WTC11 (cell line): Measurements from ENCODE around the gene CACHD1. TPM values are rescaled to one million over a fixed set of nuclear protein-coding genes. Genes with fewer than 3 reads are reported as not detected.

Source experiments
- ATAC-seq: fragments of 200-7000 bp; cut with Tn5 transposase; 2 replicates; pipeline ENCODE4 v1.10.0; 2021; ENCODE audit warnings: mild to moderate bottlenecking, moderate library complexity
- CTCF ChIA-PET: fragments of 300-600 bp; sonication (Branson Sonifier 250); formaldehyde crosslinking; loops from one replicate; lab custom pipeline; 2021; ENCODE audit warnings: antibody characterized with exemption; lab: Charles Lee
- POLR2A ChIA-PET: fragments of 350-600 bp; sonication (Branson Sonifier 250); formaldehyde crosslinking; loops from one replicate; lab custom pipeline; 2021; ENCODE audit warnings: antibody characterized with exemption; lab: Charles Lee
- DNase-seq: peaks from one replicate; pipeline ENCODE4 v3.0.0; 2021; ENCODE audit warnings: low spot score
- H3K27ac Mint-ChIP-seq: 2 replicates; pipeline ENCODE4 v1.8.0; 2021; ENCODE audit warnings: mixed read lengths
- H3K27me3 Mint-ChIP-seq: 2 replicates; pipeline ENCODE4 v1.8.0; 2021; ENCODE audit warnings: low read depth, mild to moderate bottlenecking, moderate library complexity, mixed read lengths
- H3K36me3 Mint-ChIP-seq: 2 replicates; pipeline ENCODE4 v1.8.0; 2021; ENCODE audit warnings: mixed read lengths
- H3K4me1 Mint-ChIP-seq: 2 replicates; pipeline ENCODE4 v1.8.0; 2022; ENCODE audit warnings: mixed read lengths
- H3K4me3 Mint-ChIP-seq: 2 replicates; pipeline ENCODE4 v1.8.0; 2021; ENCODE audit warnings: mild to moderate bottlenecking, moderate library complexity, mixed read lengths
- H3K9me3 Mint-ChIP-seq: 2 replicates; pipeline ENCODE4 v1.8.0; 2021; ENCODE audit warnings: mixed read lengths
- AFF4 ChIP-seq: sonication (generic); formaldehyde crosslinking; IDR thresholded peaks from 2 replicates; pipeline ENCODE4 v1.8.1; 2023; ENCODE audit warnings: mild to moderate bottlenecking, missing genetic modification reagents, borderline replicate concordance
- ARID4B ChIP-seq: sonication (generic); formaldehyde crosslinking; IDR thresholded peaks from 2 replicates; pipeline ENCODE4 v1.8.0; 2023; ENCODE audit warnings: missing genetic modification reagents, mild to moderate bottlenecking, borderline replicate concordance
- CDX4 ChIP-seq: fragments of 250-450 bp; sonication (Bioruptor Pico); IDR thresholded peaks from 2 replicates; pipeline ENCODE4 v1.9.0; 2021; ENCODE audit warnings: moderate library complexity, mild to moderate bottlenecking, inconsistent platforms, borderline replicate concordance
- CTCF ChIP-seq: fragments of 200-600 bp; IDR thresholded peaks from 2 replicates; pipeline ENCODE4 v1.8.0; 2022; ENCODE audit warnings: antibody characterized with exemption
- E2F5 ChIP-seq: sonication (generic); formaldehyde crosslinking; IDR thresholded peaks from 2 replicates; pipeline ENCODE4 v1.8.1; 2022; ENCODE audit warnings: mild to moderate bottlenecking, moderate library complexity, missing genetic modification reagents
- ELF4 ChIP-seq: sonication (generic); formaldehyde crosslinking; IDR thresholded peaks from 2 replicates; pipeline ENCODE4 v1.8.1; 2022; ENCODE audit warnings: low read depth, mild to moderate bottlenecking, moderate library complexity, missing genetic modification reagents
- ESRRA ChIP-seq: sonication (generic); formaldehyde crosslinking; IDR thresholded peaks from 2 replicates; pipeline ENCODE4 v1.8.1; 2022; ENCODE audit warnings: mild to moderate bottlenecking, missing genetic modification reagents, borderline replicate concordance
- IRF2 ChIP-seq: sonication (generic); formaldehyde crosslinking; IDR thresholded peaks from 2 replicates; pipeline ENCODE4 v1.8.0; 2022; ENCODE audit warnings: low read depth, missing genetic modification reagents, borderline replicate concordance
- JUN ChIP-seq: sonication (generic); formaldehyde crosslinking; IDR thresholded peaks from 2 replicates; pipeline ENCODE4 v1.8.0; 2023; ENCODE audit warnings: mild to moderate bottlenecking, missing genetic modification reagents
- MYBL2 ChIP-seq: sonication (generic); formaldehyde crosslinking; IDR thresholded peaks from 2 replicates; pipeline ENCODE4 v1.8.1; 2023; ENCODE audit warnings: mild to moderate bottlenecking, moderate library complexity, missing genetic modification reagents
- NFE2L1 ChIP-seq: sonication (generic); formaldehyde crosslinking; IDR thresholded peaks from 2 replicates; pipeline ENCODE4 v1.8.1; 2023; ENCODE audit warnings: missing genetic modification reagents
- NR3C1 ChIP-seq: sonication (generic); formaldehyde crosslinking; conservative IDR thresholded peaks from 2 replicates; pipeline ENCODE4 v1.8.1; 2023; ENCODE audit warnings: low read depth, mild to moderate bottlenecking, missing genetic modification reagents
- RELA ChIP-seq: sonication (generic); formaldehyde crosslinking; IDR thresholded peaks from 2 replicates; pipeline ENCODE4 v1.8.1; 2022; ENCODE audit warnings: missing genetic modification reagents, mild to moderate bottlenecking, borderline replicate concordance
- RORB ChIP-seq: fragments of 250-450 bp; sonication (Bioruptor Pico); IDR thresholded peaks from 2 replicates; pipeline ENCODE4 v1.9.0; 2021; ENCODE audit warnings: mild to moderate bottlenecking
- TP53 ChIP-seq: sonication (generic); formaldehyde crosslinking; IDR thresholded peaks from 2 replicates; pipeline ENCODE4 v1.8.1; 2023; ENCODE audit warnings: mild to moderate bottlenecking, missing genetic modification reagents
- ZNF232 ChIP-seq: sonication (generic); formaldehyde crosslinking; IDR thresholded peaks from 2 replicates; pipeline ENCODE4 v1.8.0; 2022; ENCODE audit warnings: mild to moderate bottlenecking, missing genetic modification reagents
- ZNF263 ChIP-seq: sonication (generic); formaldehyde crosslinking; IDR thresholded peaks from 2 replicates; pipeline ENCODE4 v1.8.1; 2022; ENCODE audit warnings: low read depth, mild to moderate bottlenecking, moderate library complexity, missing genetic modification reagents
- ZNF317 ChIP-seq: sonication (generic); formaldehyde crosslinking; IDR thresholded peaks from 2 replicates; pipeline ENCODE4 v1.8.1; 2023; ENCODE audit warnings: low read depth, mild to moderate bottlenecking, moderate library complexity, missing genetic modification reagents, borderline replicate concordance
- total RNA-seq: library from RNA; stranded (reverse); gene quantifications from 3 replicates; pipeline ENCODE4 v1.2.3, GENCODE V29; 2021
- TF ChIP-seq, protein P1 (sequence below): sonication (generic); formaldehyde crosslinking; IDR thresholded peaks from 2 replicates; pipeline ENCODE4 v1.8.1; 2023; ENCODE audit warnings: mild to moderate bottlenecking, moderate library complexity, missing genetic modification reagents
- TF ChIP-seq, protein P2 (sequence below): sonication (generic); formaldehyde crosslinking; IDR thresholded peaks from 2 replicates; pipeline ENCODE4 v1.8.0; 2023; ENCODE audit warnings: missing genetic modification reagents
- TF ChIP-seq, protein P3 (sequence below): sonication (generic); formaldehyde crosslinking; IDR thresholded peaks from 2 replicates; pipeline ENCODE4 v1.8.0; 2022; ENCODE audit warnings: mild to moderate bottlenecking, missing genetic modification reagents

CACHD1 gene
- total RNA-seq, 1 experiment from 2014 or later, result 26.3 TPM

DNA sequence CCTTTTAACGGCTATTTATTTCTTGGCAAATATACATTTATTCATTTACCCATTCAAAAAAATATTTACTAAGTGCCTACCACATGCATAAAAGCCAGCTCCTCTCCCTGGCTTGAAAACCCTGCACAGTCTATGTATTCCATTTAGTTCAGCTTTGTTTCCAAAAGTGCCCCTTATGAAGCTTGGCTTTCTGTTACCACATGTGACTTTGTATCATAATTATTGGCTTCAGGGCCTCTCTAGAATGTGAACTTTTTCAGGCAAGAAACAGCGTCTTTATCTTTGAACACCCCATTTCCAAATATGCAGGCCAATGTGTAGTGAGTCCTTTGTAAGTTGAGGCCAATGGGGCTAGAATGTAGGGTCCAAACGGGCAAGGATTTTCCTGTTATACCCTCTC, 69.4 kb downstream of the CACHD1 start:
- H3K4me3 Mint-ChIP-seq, result no peak overlapping the region
- CTCF ChIA-PET, result interaction anchor here (0.9 kb wide), 1 partner anchor 24 kb away, joined by 3 read pairs; no protein-coding TSS in a partner anchor
- no peaks in the 10 kb centered on the region for H3K27me3 Mint-ChIP-seq

DNA sequence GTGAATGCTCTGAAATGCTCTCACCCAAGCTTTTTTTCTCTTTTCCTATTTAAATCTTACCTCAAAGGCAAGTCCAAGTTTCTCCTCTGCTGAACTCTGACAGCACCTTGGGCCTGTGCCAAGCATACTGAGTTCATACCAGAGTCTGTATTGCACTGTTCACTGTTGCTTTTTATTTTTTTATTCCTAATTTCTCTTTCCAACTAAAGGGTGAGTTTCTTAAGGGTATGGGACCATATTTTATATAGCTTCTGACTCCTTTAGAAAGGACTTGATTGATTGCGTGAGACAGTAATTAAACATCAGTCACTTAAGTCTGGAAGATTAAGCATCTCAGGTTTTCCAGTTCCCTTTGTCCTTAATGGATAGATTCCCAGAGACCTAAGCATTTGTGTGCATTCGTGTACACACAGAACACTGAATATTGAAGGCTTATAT, 69.9 kb downstream of the CACHD1 start:
- DNase-seq (no peak), ATAC-seq (no peak)
- no peaks in the 10 kb centered on the region for H3K27me3 Mint-ChIP-seq
- POLR2A ChIA-PET, result no interaction called here
- no peak overlapping the region for H3K4me3 Mint-ChIP-seq
- H3K9me3 Mint-ChIP-seq, result 0 out of 2 replicates have a peak, but pooled peaks cover under 1% of the 10 kb centered on the region
- H3K27ac Mint-ChIP-seq, result no peak overlapping the region
- peaks cover 77% of the 10 kb centered on the region for H3K4me1 Mint-ChIP-seq
- no peaks in the 10 kb centered on the region; the same call in 1 of the 2 replicates for H3K36me3 Mint-ChIP-seq
- CTCF ChIA-PET, result interaction anchor here (0.9 kb wide), 1 partner anchor 24 kb away, joined by 3 read pairs; no protein-coding TSS in a partner anchor
- no peak for TF ChIP-seq ELF4
- no peak for TF ChIP-seq TP53
- no peak for TF ChIP-seq CTCF
- TF ChIP-seq JUN (CRISPR knock-in tag), result no peak
- no peak for TF ChIP-seq ZNF263 (CRISPR knock-in tag)
- TF ChIP-seq ESRRA (CRISPR knock-in tag), result no peak
- TF ChIP-seq, protein P1, sequence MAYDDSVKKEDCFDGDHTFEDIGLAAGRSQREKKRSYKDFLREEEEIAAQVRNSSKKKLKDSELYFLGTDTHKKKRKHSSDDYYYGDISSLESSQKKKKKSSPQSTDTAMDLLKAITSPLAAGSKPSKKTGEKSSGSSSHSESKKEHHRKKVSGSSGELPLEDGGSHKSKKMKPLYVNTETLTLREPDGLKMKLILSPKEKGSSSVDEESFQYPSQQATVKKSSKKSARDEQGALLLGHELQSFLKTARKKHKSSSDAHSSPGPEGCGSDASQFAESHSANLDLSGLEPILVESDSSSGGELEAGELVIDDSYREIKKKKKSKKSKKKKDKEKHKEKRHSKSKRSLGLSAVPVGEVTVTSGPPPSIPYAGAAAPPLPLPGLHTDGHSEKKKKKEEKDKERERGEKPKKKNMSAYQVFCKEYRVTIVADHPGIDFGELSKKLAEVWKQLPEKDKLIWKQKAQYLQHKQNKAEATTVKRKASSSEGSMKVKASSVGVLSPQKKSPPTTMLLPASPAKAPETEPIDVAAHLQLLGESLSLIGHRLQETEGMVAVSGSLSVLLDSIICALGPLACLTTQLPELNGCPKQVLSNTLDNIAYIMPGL (CRISPR knock-in tag), result no peak
- TF ChIP-seq NR3C1 (CRISPR knock-in tag), result no peak
- TF ChIP-seq, protein P2, sequence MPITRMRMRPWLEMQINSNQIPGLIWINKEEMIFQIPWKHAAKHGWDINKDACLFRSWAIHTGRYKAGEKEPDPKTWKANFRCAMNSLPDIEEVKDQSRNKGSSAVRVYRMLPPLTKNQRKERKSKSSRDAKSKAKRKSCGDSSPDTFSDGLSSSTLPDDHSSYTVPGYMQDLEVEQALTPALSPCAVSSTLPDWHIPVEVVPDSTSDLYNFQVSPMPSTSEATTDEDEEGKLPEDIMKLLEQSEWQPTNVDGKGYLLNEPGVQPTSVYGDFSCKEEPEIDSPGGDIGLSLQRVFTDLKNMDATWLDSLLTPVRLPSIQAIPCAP (CRISPR knock-in tag), result no peak
- TF ChIP-seq E2F5 (CRISPR knock-in tag), result no peak
- TF ChIP-seq ARID4B (CRISPR knock-in tag), result no peak
- TF ChIP-seq CDX4 (CRISPR knock-in tag), result no peak
- TF ChIP-seq ZNF317 (CRISPR knock-in tag), result no peak
- no peak for TF ChIP-seq AFF4
- no peak for TF ChIP-seq ZNF232 (CRISPR knock-in tag)
- TF ChIP-seq RORB (CRISPR knock-in tag), result no peak

More for the DNA sequence above, 69.4 kb downstream of the CACHD1 start:
- TF ChIP-seq NR3C1 (CRISPR knock-in tag), result no peak
- no peak for TF ChIP-seq IRF2 (CRISPR knock-in tag)
- no peak for TF ChIP-seq MYBL2
- TF ChIP-seq, protein P3, sequence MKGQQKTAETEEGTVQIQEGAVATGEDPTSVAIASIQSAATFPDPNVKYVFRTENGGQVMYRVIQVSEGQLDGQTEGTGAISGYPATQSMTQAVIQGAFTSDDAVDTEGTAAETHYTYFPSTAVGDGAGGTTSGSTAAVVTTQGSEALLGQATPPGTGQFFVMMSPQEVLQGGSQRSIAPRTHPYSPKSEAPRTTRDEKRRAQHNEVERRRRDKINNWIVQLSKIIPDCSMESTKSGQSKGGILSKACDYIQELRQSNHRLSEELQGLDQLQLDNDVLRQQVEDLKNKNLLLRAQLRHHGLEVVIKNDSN (CRISPR knock-in tag), result no peak
- TF ChIP-seq NFE2L1, result no peak
- no peak for TF ChIP-seq ESRRA (CRISPR knock-in tag)
- TF ChIP-seq RELA, result no peak
- H3K27ac Mint-ChIP-seq, result no peak overlapping the region
- ATAC-seq, result no peak
- DNase-seq, result no peak
- POLR2A ChIA-PET, result no interaction called here
- peaks cover 77% of the 10 kb centered on the region for H3K4me1 Mint-ChIP-seq
- H3K36me3 Mint-ChIP-seq, result peaks cover 5% of the 10 kb centered on the region
- peaks cover 5% of the 10 kb centered on the region for H3K9me3 Mint-ChIP-seq
